Ovary (tissue), 9 donors: ENCODE results near the gene LAMC3. TPM values are rescaled to one million over a fixed set of nuclear protein-coding genes. Genes with fewer than 3 reads are reported as not detected.

Source experiments
- DNase-seq, 5 donors: peaks; one replicate each; pipeline ENCODE4 v3.0.0-alpha.2; 2019 to 2020
- H3K27ac ChIP-seq, 2 donors: fragments of 200-600 bp; one replicate each; pipeline versions ENCODE4 v1.5.1 to v1.8.0; 2019 to 2022
- H3K27me3 ChIP-seq: fragments of 200-600 bp; one replicate; pipeline ENCODE4 v1.8.0; 2022
- H3K36me3 ChIP-seq: fragments of 200-600 bp; sonication (generic); one replicate; pipeline ENCODE4 v1.5.1; 2019
- H3K4me1 ChIP-seq: one replicate; pipeline ENCODE4 v1.8.1; 2013; ENCODE audit warnings: mild to moderate bottlenecking, moderate library complexity; ENCODE audit not compliant: insufficient read depth
- H3K4me3 ChIP-seq: fragments of 200-600 bp; sonication (generic); one replicate; pipeline ENCODE4 v1.5.1; 2017
- H3K9me3 ChIP-seq, 2 donors: fragments of 200-600 bp in 1 of 2; sonication (generic) in 1 of 2; one replicate each; pipeline versions ENCODE4 v1.5.1 to v1.8.1; 2013 to 2019; ENCODE audit warnings: mild to moderate bottlenecking in 1 of 2, moderate library complexity in 1 of 2
- CTCF ChIP-seq, 3 donors: fragments of 450-650 bp in 2 of 3; fragments of 200-600 bp in 1 of 3; IDR thresholded peaks; one replicate each; pipeline versions ENCODE4 v1.5.1 to v1.8.0; 2016 to 2022; ENCODE audit warnings: antibody characterized with exemption in 3 of 3, mild to moderate bottlenecking in 1 of 3
- EP300 ChIP-seq: sonication (generic); formaldehyde crosslinking; IDR thresholded peaks from one replicate; pipeline ENCODE4 v1.6.1; 2017; ENCODE audit warnings: antibody characterized with exemption
- POLR2A ChIP-seq: fragments of 450-650 bp; IDR thresholded peaks from one replicate; pipeline ENCODE4 v1.6.1; 2017; ENCODE audit warnings: antibody characterized with exemption, mild to moderate bottlenecking, moderate library complexity
- WGBS, 3 donors: extraction: QIAGEN DNeasy Blood & Tissue Kit in 1 of 3; methylation state at CpG; one replicate each; pipeline versions ENCODE4 v1.1.5 to v1.1.7; 2013 to 2017; 5-methylcytosine and 5-hydroxymethylcytosine counted together
- intact Hi-C, 4 donors: fragments of 100-400 bp; cut with DNase I; formaldehyde crosslinking; loops; one replicate each; pipeline versions ENCODE4 v1.11.0 to v1.15.1; 2022 to 2023
- polyA plus RNA-seq, 2 donors: library from polyadenylated mRNA; stranded (reverse); fragments of 200-250 nt in 1 of 2; fragments of 350-450 nt in 1 of 2; fragmentation: Illumina TruSeq in 1 of 2; extraction: RNeasy Lipid Tissue Mini Kit (QIAGEN cat#74804) in 1 of 2; gene quantifications; one replicate each; pipeline ENCODE4 v1.2.3, GENCODE V29; 2013 to 2014
- total RNA-seq, 7 donors: library from RNA; depleted of rRNA in 2 of 7; stranded (reverse); fragments of >200 nt in 2 of 7; fragmentation: NEBNext Ultra II Directional in 3 of 7; extraction: Animal tissue kit (Norgen Biotek cat#: 25700) in 3 of 7; gene quantifications; one replicate each; pipeline versions ENCODE4 v1.1.0 to v1.2.4, GENCODE V29; 2016 to 2023
- donor health status: DM: no; HTN: no; CAD: no; lungs with moderate emphysema.
- donor health status: DM: no; HTN: no; CAD: no.
- donor health status: Bipolar disorder and iron deficiency.
- donor health status: DM: yes; HTN: yes; CAD: no.
- donor health status: DM: no; HTN: no; CAD: no.
- donor health status: DM: yes; HTN: yes; CAD: no.

LAMC3 gene
- total and polyA plus RNA-seq, 9 donors = 0.48 to 5.7 (median 1.8) TPM

- H3K27ac ChIP-seq = no peak overlapping the region
- intact Hi-C loops = no loop called here
- H3K4me1 ChIP-seq = no peaks in the 10 kb centered on the region
- 88 to 91% (median 90%) methylated on average over 19 of the region's 19 CpGs for WGBS, 3 donors
- no peak for TF ChIP-seq POLR2A
- no peak for TF ChIP-seq EP300
- no peak for TF ChIP-seq CTCF (IDR thresholded peaks at IDR 0.05)
- H3K9me3 ChIP-seq = no peaks in the 10 kb centered on the region
- H3K4me3 ChIP-seq = no peak overlapping the region
- DNase-seq = no peak
- H3K36me3 ChIP-seq = no peaks in the 10 kb centered on the region
- no peaks in the 10 kb centered on the region for H3K27me3 ChIP-seq
Observed at GRCh38 chr9:131038256-131039128, 29.5 kb downstream of the LAMC3 start.

GRCh38 chr9:131039129-131039954, 30.4 kb downstream of the LAMC3 start:
- 75 to 84% (median 78%) methylated on average over 18 of the region's 18 CpGs for WGBS, 3 donors
- H3K27me3 ChIP-seq = no peaks in the 10 kb centered on the region
- TF ChIP-seq EP300 = no peak
- TF ChIP-seq CTCF (IDR thresholded peaks at IDR 0.05) = no peak
- no peak for TF ChIP-seq POLR2A
- H3K9me3 ChIP-seq = no peaks in the 10 kb centered on the region
- no peak for DNase-seq
- no peak overlapping the region for H3K27ac ChIP-seq
- H3K4me1 ChIP-seq = no peaks in the 10 kb centered on the region
- intact Hi-C loops = no loop called here
- no peak overlapping the region for H3K4me3 ChIP-seq
- no peaks in the 10 kb centered on the region for H3K36me3 ChIP-seq

DNA sequence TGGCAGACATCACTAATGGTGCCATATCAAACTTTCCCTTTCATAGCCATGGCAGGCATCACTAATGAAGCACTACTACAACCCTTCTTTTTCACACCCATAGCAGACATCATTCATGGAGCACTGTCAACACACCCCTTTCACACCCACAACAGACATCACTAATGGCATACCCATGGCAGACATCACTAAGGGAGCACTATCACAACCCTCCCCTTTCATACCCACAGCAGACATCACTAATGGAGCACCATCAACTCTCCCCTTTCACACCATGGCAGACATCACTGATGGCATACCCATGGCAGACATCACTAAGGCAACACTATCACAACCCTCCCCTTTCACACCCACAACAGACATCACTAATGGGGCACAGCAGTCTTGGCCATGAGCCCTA, 33.7 kb downstream of the LAMC3 start:
- Histone ChIP-seq H3K36me3 (no peaks in the 10 kb centered on the region), H3K27me3 (no peaks in the 10 kb centered on the region), H3K9me3 (no peaks in the 10 kb centered on the region), H3K27ac (no peak overlapping the region), H3K4me3 (no peak overlapping the region), H3K4me1 (no peaks in the 10 kb centered on the region)
- TF ChIP-seq POLR2A = no peak
- no peak for TF ChIP-seq CTCF (IDR thresholded peaks at IDR 0.05)
- TF ChIP-seq EP300 = no peak
- intact Hi-C loops = loop anchor here in 1 of 4 donors (10.0 kb wide), 1 partner anchor 338 kb away; no protein-coding TSS in a partner anchor
- no peak for DNase-seq

GRCh38 chr9:131043087-131043486, 34.1 kb downstream of the LAMC3 start:
- H3K4me3 ChIP-seq = no peak overlapping the region
- no peaks in the 10 kb centered on the region for H3K27me3 ChIP-seq
- no peaks in the 10 kb centered on the region for H3K4me1 ChIP-seq
- intact Hi-C loops = loop anchor here in 1 of 4 donors (10.0 kb wide), 1 partner anchor 338 kb away; no protein-coding TSS in a partner anchor
- no peaks in the 10 kb centered on the region for H3K36me3 ChIP-seq
- H3K9me3 ChIP-seq = no peaks in the 10 kb centered on the region
- 52 to 66% (median 56%) methylated on average over 2 of the region's 2 CpGs for WGBS, 3 donors
- H3K27ac ChIP-seq = no peak overlapping the region
- DNase-seq = no peak
- no peak for TF ChIP-seq EP300
- no peak for TF ChIP-seq POLR2A
- no peak for TF ChIP-seq CTCF (IDR thresholded peaks at IDR 0.05)
